Mesothelial cell of epicardium (in vitro differentiated cells): ENCODE results near the gene CMPK2. TPM values are rescaled to one million over a fixed set of nuclear protein-coding genes. Genes with fewer than 3 reads are reported as not detected.

Source experiments
- DNase-seq, 2 experiments: peaks; one replicate each; pipeline ENCODE4 v3.0.0; 2021; ENCODE audit warnings: low spot score in 2 of 2; ENCODE audit not compliant: unreplicated experiment in 2 of 2
- H3K27ac Mint-ChIP-seq: 2 replicates; pipeline ENCODE4 v1.8.0; 2021; ENCODE audit warnings: mixed read lengths
- H3K27me3 Mint-ChIP-seq: 2 replicates; pipeline ENCODE4 v1.8.0; 2021; ENCODE audit warnings: low read depth, mixed read lengths
- H3K36me3 Mint-ChIP-seq: 2 replicates; pipeline ENCODE4 v1.8.0; 2021; ENCODE audit warnings: mixed read lengths
- H3K4me1 Mint-ChIP-seq: 2 replicates; pipeline ENCODE4 v1.8.0; 2021; ENCODE audit warnings: mixed read lengths
- H3K4me3 Mint-ChIP-seq: 2 replicates; pipeline ENCODE4 v1.8.0; 2021; ENCODE audit warnings: mild to moderate bottlenecking, moderate library complexity, mixed read lengths
- H3K9me3 Mint-ChIP-seq: 2 replicates; pipeline ENCODE4 v1.8.0; 2021; ENCODE audit warnings: mixed read lengths
- CTCF ChIP-seq: fragments of 200-600 bp; sonication (generic); IDR thresholded peaks from one replicate; pipeline ENCODE4 v1.5.0; 2021; ENCODE audit warnings: antibody characterized with exemption; ENCODE audit not compliant: unreplicated experiment
- total RNA-seq: library from RNA; stranded (reverse); gene quantifications from 3 replicates; pipeline ENCODE4 v1.2.1, GENCODE V29; 2021

CMPK2 gene
- total RNA-seq, 1 donor from 2014 or later = 4.5 TPM

GRCh38 chr2:6838673-6839319 lies 26.9 kb downstream of the CMPK2 start:
- no peak for TF ChIP-seq CTCF

GRCh38 chr2:6835467-6835866 lies 30.2 kb downstream of the CMPK2 start:
- Mint-ChIP-seq H3K4me3 (no peak overlapping the region), H3K4me1 (no peaks in the 10 kb centered on the region), H3K9me3 (peaks cover 70% of the 10 kb centered on the region), H3K36me3 (peaks cover 20% of the 10 kb centered on the region), H3K27me3 (no peaks in the 10 kb centered on the region), H3K27ac (no peak overlapping the region)
- DNase-seq = no peak
- TF ChIP-seq CTCF = no peak

More at GRCh38 chr2:6838673-6839319, 26.9 kb downstream of the CMPK2 start:
- no peak for DNase-seq
- Mint-ChIP-seq H3K4me3 (no peak overlapping the region), H3K27ac (no peak overlapping the region), H3K9me3 (peaks cover 71% of the 10 kb centered on the region), H3K36me3 (peaks cover 8% of the 10 kb centered on the region), H3K27me3 (no peaks in the 10 kb centered on the region), H3K4me1 (no peaks in the 10 kb centered on the region)

DNA sequence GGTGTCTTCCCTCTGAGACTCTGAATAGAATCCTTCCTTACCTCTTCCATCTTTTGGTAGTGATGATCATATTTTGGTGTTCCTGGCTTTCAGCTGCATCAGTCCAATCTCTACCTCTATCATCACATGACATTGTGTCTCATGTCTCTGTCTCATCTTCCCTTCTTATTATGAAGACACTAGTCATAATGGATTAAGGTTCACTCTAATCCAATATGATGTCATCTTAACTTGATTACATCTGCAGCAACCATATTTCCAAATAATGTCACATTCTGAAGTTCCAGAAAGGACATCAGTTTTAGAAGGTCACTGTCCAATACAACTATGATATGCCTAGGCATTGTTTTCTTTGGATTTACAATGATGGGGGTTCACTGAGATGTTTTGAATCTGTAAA lies 31.5 kb downstream of the CMPK2 start:
- no peak for TF ChIP-seq CTCF
- H3K4me3 Mint-ChIP-seq = no peak overlapping the region
- H3K9me3 Mint-ChIP-seq = peaks cover 64% of the 10 kb centered on the region
- H3K36me3 Mint-ChIP-seq = peaks cover 24% of the 10 kb centered on the region
- no peaks in the 10 kb centered on the region for H3K27me3 Mint-ChIP-seq
- no peak for DNase-seq
- H3K27ac Mint-ChIP-seq = no peak overlapping the region
- no peaks in the 10 kb centered on the region for H3K4me1 Mint-ChIP-seq

GRCh38 chr2:6833300-6833604 lies 32.5 kb downstream of the CMPK2 start:
- Mint-ChIP-seq H3K27ac (no peak overlapping the region), H3K4me3 (no peak overlapping the region), H3K36me3 (peaks cover 24% of the 10 kb centered on the region), H3K9me3 (peaks cover 57% of the 10 kb centered on the region), H3K4me1 (peaks cover 2% of the 10 kb centered on the region), H3K27me3 (no peaks in the 10 kb centered on the region)
- no peak for DNase-seq
- TF ChIP-seq CTCF = no peak

GRCh38 chr2:6832596-6833299 lies 33.0 kb downstream of the CMPK2 start:
- TF ChIP-seq CTCF = no peak
- peaks cover 53% of the 10 kb centered on the region for H3K9me3 Mint-ChIP-seq
- H3K4me1 Mint-ChIP-seq = peaks cover 7% of the 10 kb centered on the region
- H3K27ac Mint-ChIP-seq = no peak overlapping the region
- no peaks in the 10 kb centered on the region for H3K27me3 Mint-ChIP-seq
- peaks cover 24% of the 10 kb centered on the region for H3K36me3 Mint-ChIP-seq
- no peak overlapping the region for H3K4me3 Mint-ChIP-seq
- no peak for DNase-seq
